A204.1 (cell line): ENCODE data around the gene METTL16.

ENCODE experiments used
- FAIRE-seq: peaks from 2 replicates; lab custom pipeline; 2012; peaks lifted over from hg19 to GRCh38; lab: Jason Lieb, UNC

METTL16 gene

DNA sequence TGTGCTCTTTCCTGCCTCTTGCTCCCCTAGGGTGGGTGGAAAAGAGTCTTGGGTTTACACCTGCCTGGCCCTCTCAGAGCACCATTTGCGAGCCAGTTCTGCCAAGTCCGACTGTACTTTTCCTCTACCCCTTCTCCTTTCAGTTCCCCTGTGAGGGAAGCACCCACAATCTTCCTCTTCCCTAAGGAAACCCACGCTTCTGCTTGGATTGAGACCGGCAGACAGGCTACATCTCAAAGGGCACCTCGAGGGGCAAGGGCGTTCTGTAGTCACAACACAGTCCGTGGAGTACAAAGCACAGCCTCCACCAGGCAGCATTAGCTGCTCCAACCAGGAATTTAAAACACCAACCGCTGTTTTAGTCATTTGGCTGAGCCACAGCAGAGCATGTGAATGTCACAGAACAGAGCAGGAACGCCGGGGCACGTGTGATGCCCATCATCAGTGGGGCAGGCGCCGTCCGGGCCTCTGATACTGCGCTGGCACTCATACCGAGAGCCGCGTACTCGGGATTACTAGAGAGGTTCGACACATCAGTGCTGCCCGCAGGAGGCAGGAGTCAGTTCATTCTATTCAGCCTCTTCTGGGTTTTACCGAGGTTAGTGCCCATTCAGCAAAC is 97.1 kb downstream of the METTL16 start:
- FAIRE-seq = no peak

DNA sequence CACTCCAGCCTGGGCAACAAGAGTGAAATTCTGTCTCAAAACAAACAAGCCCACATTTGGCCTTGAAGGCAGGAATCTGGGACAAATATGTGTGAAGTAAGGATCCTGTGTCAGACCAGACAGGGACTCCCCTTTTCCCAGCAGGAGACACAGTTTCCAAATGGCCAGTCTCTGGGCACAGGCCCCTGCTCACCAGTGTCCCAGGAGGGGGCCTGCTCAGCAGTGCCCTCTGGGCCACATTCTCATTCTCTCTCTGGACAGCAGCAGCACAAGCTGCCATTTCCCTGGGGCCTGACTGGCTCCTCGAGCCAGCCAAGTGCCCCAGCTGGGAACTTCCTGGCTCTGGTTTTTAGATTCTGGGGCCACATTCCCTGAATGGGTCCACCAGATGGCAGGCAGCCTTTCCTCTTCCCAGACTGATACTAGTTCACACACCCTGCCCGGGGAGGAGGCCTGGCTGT is 99.1 kb downstream of the METTL16 start:
- no peak for FAIRE-seq

DNA sequence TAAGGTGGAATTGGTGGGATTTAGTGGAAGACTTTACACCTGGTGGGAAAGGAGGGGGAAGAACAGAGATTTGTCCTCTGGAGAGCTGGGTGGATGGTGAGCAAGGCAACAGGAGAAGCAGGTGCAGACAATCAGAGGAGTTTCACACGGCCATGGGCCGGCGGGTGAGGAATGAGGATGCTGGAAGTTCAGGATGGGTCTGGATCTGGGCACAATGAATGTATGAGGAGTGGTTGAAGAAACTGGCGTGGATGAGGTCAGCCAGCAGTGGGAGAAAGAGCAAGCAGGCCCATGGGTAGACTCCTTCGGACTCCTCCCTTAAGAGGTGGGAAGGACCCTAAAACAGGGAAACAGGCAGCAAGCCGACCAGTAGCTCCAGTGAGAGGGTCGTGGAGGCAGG is 100.7 kb downstream of the METTL16 start:
- no peak for FAIRE-seq

DNA sequence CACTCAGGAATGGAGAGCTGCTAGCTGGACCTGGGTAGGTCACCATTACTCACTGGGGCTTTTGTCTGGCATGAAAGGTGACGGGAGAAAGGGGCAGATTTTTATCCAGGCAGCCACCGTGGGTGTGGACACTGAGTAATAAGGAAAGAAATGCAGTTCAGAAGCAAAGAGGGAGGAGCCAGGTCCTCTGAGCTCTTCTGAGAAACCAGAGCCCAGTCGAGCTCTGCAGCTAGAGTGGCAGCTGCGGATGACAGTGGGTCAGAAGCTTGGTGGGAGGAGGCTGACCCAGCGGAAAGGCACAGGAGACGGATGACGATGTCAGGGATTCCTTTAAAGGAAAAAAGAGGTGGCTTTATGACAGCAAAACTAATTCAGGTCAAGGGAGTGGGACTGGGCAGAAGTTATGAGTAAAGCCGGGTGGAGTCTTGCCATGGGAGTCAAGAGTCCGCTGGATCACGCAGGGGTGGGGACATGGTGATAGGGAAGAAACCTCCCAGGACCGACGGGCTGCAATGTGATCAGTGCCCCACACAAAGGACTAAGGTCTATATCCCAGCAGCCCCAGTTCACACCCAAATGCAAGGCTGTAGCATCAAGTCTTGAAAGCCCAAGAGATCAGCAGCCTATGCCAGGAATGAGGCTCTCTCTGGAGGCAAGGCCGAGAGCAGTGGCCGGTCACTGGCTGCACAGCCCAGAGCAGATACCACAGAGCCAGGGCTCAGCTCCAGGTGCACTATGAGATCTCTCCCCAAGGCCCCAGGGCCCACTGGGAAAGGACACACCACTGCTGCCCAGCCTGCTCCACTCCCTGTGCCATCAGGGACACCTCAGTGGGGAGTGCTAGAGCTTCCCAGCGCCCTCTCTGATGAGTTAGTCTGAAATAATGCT is 104.5 kb downstream of the METTL16 start:
- FAIRE-seq = no peak

DNA sequence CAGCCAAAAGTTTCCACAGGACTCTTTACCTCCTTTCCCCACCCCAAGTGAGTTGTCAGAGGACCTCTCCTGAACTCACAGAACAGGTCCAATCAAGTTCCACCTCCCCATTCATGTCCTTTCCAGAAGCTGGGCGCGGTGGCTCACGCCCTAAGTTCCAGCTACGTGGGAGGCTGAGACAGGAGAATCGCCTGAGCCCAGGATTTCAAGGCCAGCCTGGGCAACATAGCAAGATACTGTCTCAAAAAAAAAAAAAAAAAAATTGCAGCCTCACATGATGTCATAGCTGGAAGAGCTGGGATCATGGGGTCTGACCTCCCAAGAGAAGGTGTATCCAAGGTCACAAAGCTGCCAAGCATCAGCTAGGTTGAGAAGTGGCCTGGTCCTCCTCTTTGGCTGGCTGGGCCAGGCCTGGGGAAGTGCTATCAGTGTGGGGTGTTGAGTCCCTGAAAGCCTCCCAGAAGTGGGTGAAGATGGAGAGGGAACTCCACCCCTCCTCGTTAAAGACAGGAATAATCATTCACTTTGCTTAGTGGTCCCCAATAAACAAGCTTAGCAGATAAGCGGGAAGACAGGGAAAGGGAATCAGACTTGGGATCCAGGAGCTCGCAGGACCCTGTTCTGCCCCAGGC is 105.3 kb downstream of the METTL16 start:
- FAIRE-seq = no peak

DNA sequence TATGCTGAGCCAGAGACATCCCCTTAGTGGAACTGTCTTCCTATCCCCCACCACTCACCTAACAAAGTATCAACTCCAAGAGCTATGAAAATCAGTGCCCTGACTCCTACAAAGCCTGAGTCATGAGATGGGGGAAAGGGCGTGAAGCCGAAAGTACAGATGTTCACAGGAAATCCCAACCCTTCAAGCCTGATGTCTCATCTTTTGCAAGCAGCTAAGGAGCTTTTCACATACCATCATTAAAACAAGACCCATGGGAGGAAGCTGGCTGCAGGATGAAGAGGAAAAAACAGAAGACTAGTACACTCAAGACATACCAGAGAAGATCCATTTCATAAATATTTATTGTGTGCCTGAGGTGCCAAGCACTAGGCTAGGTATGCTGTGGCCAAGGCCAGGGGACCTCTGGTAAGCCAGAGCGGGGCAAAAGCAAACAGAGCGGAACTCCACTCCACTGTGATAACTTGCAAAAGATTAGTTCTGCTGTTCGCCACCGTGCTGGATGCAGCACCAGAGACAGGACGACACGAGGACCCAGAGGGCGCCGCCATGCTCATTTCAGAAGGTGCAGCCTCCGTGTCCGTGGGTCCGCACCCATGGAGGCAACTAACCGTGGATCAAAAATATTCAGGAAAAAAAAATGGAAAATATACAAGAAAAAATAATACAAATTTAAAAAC is 106.3 kb downstream of the METTL16 start:
- FAIRE-seq = no peak

DNA sequence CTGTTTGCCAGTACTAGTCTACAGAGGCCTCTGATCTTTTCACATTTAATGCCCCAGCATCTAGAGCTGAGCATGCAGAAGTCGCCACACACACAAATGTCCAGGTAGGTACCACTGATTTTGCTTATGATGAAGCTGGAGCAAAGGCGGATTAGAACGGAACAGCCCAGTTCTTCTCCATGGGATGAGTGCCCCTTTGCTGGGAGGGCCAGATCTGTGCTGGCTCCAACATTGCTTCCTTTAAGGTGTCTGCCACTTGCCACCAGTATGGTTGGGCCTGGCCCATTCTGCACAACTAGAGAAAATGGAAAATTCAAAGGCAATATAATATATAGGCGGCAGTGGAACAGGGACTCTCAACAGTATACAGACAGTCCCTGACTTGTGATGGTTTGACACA is 108.6 kb downstream of the METTL16 start:
- FAIRE-seq = no peak

DNA sequence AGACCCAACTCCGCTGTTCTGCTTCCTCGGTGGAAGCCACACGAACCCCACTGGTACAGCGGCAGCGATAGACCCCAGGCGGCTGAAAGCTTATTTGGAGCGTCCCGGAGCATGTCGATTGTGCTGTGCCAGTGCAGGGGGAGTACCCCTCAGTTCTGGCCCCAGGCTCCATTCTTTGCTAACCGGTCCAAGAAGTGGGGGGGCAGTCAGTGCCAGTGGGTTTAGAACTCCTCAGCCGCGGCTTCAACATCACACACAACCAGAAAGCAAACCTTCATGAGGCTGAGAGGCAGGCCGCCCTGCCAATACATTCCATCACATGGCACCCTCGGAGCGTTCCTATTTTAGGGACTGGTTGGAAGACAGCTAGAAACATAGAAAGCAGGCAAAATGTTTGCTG is 109.1 kb downstream of the METTL16 start:
- no peak for FAIRE-seq

DNA sequence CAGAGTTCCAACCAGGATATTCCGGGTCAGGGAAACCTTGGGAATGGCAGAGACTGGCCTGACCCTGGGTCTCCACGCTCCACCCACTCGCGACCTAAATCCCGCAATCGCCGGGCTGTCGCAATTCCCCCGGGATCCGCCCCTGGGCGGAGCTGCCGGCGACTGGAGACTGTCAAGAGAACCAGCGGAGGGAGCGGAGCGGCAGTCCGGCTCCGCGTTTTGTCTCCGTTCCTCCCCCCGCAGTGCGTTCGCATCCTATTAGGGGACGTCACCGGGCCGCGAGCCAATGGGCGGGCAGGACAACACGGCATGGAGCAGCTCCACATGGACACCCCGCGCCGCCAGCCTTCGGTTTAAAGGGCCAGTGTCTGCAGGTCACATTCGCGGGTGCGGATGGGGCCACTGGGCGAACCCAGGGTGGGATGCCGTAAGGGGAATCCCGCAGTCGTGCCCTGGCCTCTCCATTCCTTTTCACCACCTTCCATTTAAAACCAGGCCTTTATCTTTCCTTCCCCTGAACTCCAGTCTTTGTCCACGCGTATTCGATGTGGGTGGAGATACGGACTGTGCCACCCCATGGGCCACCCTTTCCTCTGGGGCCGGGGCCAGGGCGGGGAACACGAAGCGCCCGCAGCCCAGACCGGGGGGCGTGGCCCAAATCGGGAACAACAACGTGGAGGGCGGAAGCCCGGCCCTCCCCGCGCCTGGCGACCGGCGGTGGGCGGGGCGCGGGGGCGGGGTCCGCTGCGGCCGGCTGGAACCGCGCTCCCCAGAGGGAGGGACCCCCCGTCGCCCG is 110.1 kb downstream of the METTL16 start:
- FAIRE-seq = peak; percentile 95

DNA sequence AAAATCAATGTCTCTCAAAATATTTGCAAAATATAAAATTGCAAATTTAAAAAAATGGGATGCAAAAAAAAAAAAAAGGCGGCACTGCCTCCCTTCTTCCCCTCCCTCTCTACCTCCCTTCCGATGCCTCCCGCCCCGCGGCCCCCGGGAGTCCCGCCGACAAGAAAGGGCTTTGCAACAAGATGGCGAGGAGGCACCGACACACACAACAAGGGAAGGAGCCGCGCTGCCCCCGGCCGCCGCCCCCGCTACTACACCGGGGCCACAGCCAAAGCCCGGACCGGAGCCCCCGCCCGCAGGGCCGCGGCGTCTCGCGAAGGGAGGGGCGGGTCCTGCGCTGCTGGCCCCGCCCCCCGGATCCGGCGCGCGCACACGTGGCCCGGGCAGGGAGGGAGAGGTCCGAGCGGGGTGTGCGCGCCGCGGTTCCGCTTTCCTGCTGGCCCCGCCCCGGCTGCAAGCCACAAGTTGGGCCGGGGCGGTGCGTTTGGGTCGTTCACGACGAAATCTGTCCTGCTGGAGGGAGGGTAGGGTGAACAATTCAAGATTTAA is 110.7 kb downstream of the METTL16 start, which contains the start of gene MNT:
TSS of gene MNT (minus strand) at position 184 of the 549 bp plus-strand sequence. CDS start 348 bp downstream, outside the sequence.
- FAIRE-seq = no peak

DNA sequence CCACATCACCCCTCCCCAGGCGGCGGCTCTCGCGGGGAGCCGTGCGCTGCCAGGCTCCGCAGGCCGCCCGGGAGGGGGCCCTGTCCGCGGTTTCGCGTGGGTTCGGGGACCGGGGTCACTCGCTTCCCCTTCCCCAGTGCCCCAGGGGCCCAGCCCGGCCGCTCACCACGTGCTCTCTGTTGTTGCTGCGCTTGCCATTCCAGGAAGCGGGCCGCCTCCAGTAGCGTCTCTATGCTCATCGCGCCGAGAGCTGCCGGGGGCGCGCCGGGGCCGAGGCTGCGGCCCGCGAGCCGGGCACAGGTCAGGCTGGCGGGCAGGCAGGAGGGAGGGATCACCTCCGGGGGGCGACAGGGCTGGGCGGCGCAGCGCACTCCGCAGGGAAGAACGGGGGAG is 111.2 kb downstream of the METTL16 start:
- FAIRE-seq = no peak

DNA sequence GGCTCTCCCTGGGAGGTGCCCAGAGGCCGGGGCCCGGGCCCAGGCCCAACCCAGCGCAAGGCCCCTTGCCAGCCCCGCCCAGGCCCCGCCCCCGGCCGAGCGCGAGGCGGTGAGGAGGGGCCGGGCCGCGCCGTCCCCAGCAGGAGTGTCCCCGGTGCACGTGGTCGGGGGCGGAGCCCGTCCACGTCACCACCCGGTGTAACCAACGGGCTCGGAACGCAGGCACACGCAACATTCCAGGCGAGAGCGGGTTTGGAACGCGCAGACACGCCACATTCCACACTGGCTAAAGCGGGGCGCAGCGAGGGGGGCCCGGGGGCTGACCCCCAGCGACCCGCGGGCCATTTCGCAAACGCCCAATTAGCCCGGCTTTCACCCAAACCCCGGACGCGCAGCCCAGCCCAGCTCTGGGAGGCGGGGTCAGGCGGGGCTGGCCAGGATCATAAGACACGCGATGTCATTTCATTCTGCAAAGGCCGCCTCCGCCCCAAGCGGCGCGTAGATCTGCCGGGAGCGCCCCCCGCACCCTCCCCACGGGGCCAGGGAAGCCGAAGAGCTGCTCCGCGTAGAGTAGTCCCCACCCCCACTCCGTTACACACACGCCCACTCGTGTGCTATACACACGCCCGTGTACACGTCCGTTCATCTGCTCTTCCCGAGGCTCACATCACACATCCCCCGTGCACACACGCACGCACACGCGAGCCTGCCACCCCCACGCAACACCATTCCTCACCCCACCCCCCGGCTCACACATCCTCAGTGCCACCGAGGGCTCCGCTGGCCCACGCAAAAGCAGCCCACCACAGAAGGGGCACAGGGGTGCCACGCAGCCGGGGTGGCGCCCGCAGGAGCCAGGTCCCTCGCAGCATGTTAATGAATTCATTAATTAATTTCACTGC is 111.9 kb downstream of the METTL16 start:
- FAIRE-seq = no peak

DNA sequence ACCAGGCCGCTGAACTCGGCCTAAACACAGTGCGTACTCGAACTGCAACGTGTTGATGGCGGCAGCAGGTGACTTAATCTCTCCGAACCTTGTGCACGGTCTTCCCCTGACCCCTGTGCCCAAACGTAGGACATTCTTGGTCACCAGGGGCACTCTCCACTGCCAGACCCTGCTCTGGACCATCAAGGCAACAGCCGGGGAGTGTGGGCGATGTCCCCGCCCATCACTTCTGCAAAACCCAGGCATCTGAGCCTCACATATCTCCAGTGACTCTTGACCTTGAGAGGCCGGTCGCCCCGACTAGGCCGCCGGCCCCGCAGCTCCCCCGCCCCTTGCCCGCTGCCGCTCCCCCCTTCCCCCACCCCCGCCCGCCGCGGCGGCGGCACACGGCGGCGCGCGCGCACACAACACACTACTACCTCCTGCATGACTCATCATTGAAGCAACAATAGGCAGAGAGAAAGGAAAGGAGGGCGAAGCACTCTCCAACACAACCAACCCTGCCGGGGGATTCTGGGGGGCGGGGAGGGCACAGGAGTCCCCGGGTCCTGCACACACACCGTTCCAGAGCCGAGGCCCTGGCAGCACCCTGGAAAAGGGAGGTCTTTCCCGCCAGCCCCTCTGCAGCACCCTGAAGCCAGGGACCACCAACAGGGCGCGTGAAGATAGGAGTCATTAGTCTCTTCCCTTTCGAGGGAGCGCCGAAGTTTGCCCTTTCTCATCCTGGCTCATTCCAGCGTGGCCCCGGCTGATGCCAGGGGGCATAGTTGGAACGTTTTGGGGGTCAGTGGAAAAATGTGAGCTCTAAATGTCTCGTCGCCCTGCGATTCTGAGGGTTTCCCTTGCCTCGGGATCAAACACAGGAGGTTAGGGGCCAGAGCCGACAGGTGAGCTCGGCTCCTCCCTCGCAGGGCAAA is 112.8 kb downstream of the METTL16 start:
- no peak for FAIRE-seq

DNA sequence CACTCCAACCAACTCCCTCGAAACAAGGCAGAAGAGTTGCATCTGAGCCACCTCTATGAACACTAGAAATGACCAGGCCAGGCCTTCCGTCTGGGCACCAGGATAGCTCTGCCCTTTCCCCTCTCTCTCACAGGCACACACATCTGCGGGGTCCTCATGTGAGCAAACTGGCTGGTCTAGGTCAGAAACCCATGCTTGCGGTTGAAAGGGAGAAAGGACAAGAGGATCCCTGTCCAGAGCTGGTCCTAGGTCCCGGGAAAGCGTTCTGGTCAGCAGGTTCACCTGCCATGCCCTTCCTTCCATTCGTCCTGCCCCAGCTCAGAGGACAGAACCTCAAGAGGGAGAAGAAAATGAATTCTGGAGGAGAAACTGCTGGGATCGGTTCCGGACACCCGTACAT is 113.5 kb downstream of the METTL16 start:
- no peak for FAIRE-seq

DNA sequence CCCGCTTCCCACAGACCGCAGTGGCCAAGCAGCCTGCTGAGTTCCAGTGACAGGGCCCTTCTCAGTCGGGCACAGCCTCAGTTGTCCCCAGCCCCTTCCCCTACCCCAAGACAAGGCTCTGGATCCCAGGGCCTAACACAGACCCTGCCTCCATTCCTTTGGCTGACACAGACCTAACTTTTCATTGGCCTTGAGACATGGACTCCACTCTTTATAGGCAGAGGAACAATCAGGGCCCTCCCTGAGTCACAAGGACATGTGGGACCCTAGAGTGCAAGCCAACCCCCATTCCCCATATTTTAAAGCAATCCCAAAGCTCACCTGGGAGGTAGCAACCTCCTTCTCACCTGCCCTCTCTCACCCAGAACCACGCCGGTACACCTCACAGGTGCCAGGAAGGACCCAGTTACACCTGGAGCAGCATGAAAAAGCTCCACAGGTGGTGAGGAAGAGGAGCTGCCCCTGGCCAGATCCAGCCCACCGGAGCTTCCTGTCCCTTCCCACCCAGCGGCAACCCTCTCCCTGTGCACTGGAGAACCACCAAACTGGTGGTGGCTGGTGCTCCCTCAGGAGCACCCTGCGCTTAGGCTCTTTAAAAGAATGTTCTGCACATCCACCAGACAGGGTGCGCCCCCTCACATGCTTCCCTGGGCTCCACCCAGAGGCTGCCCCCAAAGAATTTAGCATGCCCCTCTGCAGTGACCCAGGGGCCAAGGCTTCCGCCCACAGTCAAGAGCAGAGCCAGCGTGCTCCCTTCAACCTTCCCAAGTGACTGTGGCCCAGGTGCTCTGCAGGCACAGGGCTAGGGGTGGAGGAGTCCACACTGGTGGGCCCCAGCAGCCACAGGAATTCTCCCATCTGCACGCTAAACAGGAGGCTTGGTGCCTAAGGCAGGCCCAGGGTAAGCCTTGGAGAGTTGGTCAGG is 114.2 kb downstream of the METTL16 start:
- no peak for FAIRE-seq

DNA sequence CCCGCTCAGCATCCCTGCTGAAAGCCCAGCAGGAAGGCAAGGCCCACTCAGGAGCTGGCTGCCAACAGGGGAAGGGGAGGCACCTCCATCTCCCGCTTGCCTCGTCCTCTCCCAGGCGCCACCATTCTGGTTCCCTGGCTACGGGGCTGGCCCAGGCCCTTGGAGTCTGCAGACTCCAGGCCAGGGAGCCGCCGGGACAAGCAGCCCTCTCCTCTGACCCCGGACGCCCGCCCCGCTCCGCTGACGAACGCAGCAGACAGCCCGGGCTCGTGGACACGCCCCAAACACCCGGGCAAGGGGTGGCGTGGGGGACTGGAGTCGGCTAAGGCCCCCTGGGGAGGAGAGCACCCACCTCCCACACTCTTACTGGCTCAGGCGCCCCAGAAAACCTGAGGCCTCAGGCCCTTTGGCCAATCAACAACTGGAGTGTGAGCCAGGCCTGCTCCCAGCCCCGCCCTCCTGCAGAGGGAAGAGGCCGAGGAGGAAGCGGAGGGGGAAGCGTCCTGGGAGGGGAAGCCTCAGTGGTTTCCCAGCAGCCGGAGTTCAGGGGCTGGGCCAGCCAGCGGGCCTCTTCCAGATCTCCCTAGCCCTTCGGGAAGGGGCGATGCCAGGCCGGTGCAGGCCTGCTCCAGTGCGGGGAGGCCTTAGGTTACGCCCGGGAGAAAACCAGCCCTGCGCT is 115.0 kb downstream of the METTL16 start:
- FAIRE-seq = no peak

DNA sequence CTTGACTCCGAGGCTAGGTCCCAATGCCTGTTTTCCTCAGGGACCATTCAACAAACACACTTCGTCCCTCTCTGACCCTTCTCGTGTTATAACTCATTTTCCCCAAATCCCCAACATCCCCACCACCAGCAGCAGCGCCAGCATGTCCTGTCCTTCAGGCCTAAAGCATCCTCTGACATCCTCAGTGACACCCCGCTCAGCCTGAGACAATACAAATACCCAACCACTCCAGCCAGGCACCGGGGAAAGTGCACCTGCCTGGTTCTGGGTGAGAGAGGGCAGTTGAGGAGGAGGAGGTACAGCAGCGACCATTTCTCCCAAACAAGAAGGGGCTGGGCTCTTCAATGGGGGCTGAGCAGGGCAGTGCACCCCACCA is 115.5 kb downstream of the METTL16 start:
- FAIRE-seq = no peak
